H1 (cell line): ENCODE measurements around the gene TECR.

Source experiments
- BACH1 ChIP-seq: IDR thresholded peaks from 2 replicates; pipeline ENCODE4 v1.6.1; 2012; ENCODE audit warnings: low read length, improper control_type of control experiment
- CEBPB ChIP-seq: IDR thresholded peaks from 2 replicates; pipeline ENCODE4 v1.6.1; 2012; ENCODE audit warnings: low read depth, low read length
- CTCF ChIP-seq, 3 experiments: IDR thresholded peaks; 1 replicate in 2 of 3; 2 replicates in 1 of 3; pipeline versions ENCODE4 v1.5.1 to v1.6.1; 2011; ENCODE audit warnings: low read length in 3 of 3, mild to moderate bottlenecking in 3 of 3, inconsistent platforms in 2 of 3, low read depth in 1 of 3, moderate library complexity in 1 of 3; ENCODE audit not compliant: insufficient read depth in 1 of 3; ENCODE audit errors: control extremely low read depth in 1 of 3
- JUND ChIP-seq: IDR thresholded peaks from 2 replicates; pipeline ENCODE4 v1.6.1; 2011; ENCODE audit warnings: mild to moderate bottlenecking, improper control_type of control experiment, low read length
- POLR2A ChIP-seq, 2 experiments: IDR thresholded peaks; 1 replicate in 1 of 2; 2 replicates in 1 of 2; pipeline ENCODE4 v1.6.1; 2011; ENCODE audit warnings: low read depth in 2 of 2, low read length in 2 of 2, mild to moderate bottlenecking in 2 of 2; ENCODE audit errors: control extremely low read depth in 1 of 2
- TBP ChIP-seq: IDR thresholded peaks from 2 replicates; pipeline ENCODE4 v1.6.1; 2011; ENCODE audit warnings: low read depth, low read length, improper control_type of control experiment
- TEAD4 ChIP-seq: IDR thresholded peaks from 2 replicates; pipeline ENCODE4 v1.6.1; 2012; ENCODE audit warnings: low read depth, low read length, inconsistent platforms, mixed read lengths

- TF ChIP-seq TBP (no peak), BACH1 (no peak), JUND (no peak), CTCF (IDR thresholded peaks at IDR 0.05; ENCODE audit: control extremely low read depth in 1 of 3, insufficient read depth in 1 of 3, low read depth in 1 of 3, low read length in 3 of 3) (no peak), POLR2A (IDR thresholded peaks at IDR 0.05; ENCODE audit: control extremely low read depth in 1 of 2, low read depth in 2 of 2, low read length in 2 of 2) (no peak), TEAD4 (no peak), CEBPB (no peak)
These were observed 34.3 kb upstream of the TECR start for GRCh38 chr19:14494910-14495671.
